ENCODE results near the gene GPRC5D. TPM values are rescaled to one million over a fixed set of nuclear protein-coding genes. Genes with fewer than 3 reads are reported as not detected.

GPRC5D gene
- total RNA-seq, 4 donors from 2014 or later, result 1.3 TPM; not detected in 3

- H3K4me3 ChIP-seq, result peak overlapping the region in 2 of 4 donors; percentile 55 to 60
- H3K36me3 ChIP-seq, result no peaks in the 10 kb centered on the region
- peak overlapping the region in 2 of 4 donors; percentile 86 to 96 for H3K27ac ChIP-seq
- no peak for DNase-seq
- H3K4me1 ChIP-seq, result no peaks in the 10 kb centered on the region
- no peaks in the 10 kb centered on the region for H3K27me3 ChIP-seq
- H3K9me3 ChIP-seq, result no peaks in the 10 kb centered on the region
- TF ChIP-seq POLR2A (IDR thresholded peaks at IDR 0.05), result no peak
- TF ChIP-seq, protein P1, sequence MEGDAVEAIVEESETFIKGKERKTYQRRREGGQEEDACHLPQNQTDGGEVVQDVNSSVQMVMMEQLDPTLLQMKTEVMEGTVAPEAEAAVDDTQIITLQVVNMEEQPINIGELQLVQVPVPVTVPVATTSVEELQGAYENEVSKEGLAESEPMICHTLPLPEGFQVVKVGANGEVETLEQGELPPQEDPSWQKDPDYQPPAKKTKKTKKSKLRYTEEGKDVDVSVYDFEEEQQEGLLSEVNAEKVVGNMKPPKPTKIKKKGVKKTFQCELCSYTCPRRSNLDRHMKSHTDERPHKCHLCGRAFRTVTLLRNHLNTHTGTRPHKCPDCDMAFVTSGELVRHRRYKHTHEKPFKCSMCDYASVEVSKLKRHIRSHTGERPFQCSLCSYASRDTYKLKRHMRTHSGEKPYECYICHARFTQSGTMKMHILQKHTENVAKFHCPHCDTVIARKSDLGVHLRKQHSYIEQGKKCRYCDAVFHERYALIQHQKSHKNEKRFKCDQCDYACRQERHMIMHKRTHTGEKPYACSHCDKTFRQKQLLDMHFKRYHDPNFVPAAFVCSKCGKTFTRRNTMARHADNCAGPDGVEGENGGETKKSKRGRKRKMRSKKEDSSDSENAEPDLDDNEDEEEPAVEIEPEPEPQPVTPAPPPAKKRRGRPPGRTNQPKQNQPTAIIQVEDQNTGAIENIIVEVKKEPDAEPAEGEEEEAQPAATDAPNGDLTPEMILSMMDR (IDR thresholded peaks at IDR 0.05), result no peak
Measured at GRCh38 chr12:12893438-12893837, 58.5 kb downstream of the GPRC5D start.

GRCh38 chr12:12892681-12893141 lies 59.3 kb downstream of the GPRC5D start:
- DNase-seq, result peak in 1 of 3 donors; percentile 63
- H3K27me3 ChIP-seq, result no peaks in the 10 kb centered on the region
- H3K36me3 ChIP-seq, result no peaks in the 10 kb centered on the region
- TF ChIP-seq POLR2A (IDR thresholded peaks at IDR 0.05), result no peak
- peak overlapping the region in 3 of 4 donors; percentile 32 to 60 (median 55) for H3K4me3 ChIP-seq
- no peaks in the 10 kb centered on the region for H3K4me1 ChIP-seq
- H3K27ac ChIP-seq, result peak overlapping the region in 3 of 4 donors; percentile 69 to 96 (median 86)
- no peaks in the 10 kb centered on the region for H3K9me3 ChIP-seq

DNA sequence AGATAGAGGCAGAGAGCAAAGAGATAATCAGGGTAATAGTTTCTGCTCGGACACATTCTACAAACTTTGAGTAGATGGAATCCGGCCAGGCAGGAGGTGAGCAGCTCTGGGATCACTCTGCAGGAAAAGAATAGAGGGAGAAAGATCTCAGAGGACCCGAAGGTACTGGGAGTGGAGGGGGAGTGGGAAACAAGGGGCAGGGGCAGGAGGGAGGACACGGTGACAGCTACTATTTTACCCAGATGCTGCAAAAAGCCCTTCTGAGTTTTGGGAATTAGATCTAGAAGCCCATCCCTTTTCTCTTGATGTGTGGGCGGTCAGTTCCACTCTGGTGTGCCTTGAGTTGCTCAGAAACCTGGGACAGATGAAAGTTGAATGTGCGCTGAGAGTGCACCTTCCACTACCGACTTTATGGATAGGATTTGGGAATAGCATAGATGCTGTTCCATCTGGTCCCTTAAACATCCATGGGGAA lies 60.1 kb downstream of the GPRC5D start:
- DNase-seq, result no peak
- no peaks in the 10 kb centered on the region for H3K4me1 ChIP-seq
- H3K4me3 ChIP-seq, result peak overlapping the region in 3 of 4 donors; percentile 32 to 60 (median 55)
- H3K36me3 ChIP-seq, result no peaks in the 10 kb centered on the region
- H3K9me3 ChIP-seq, result no peaks in the 10 kb centered on the region
- no peaks in the 10 kb centered on the region for H3K27me3 ChIP-seq
- H3K27ac ChIP-seq, result peak overlapping the region in 3 of 4 donors; percentile 69 to 96 (median 86)
- no peak for TF ChIP-seq POLR2A (IDR thresholded peaks at IDR 0.05)
- TF ChIP-seq, protein P1 (IDR thresholded peaks at IDR 0.05), result no peak

GRCh38 chr12:12891080-12891880 lies 60.7 kb downstream of the GPRC5D start, which contains the start of gene GPRC5A:
Gene GPRC5A (plus strand): TSS chr12:12891562. CDS start chr12:12908250, 16,688 bp downstream.
- H3K4me3 ChIP-seq, result peak within 1 kb of the TSS; percentile 32 to 60 (median 47)
- H3K4me1 ChIP-seq, result no peaks in the 10 kb centered on the region
- no peaks in the 10 kb centered on the region for H3K9me3 ChIP-seq
- H3K27me3 ChIP-seq, result no peaks in the 10 kb centered on the region
- H3K36me3 ChIP-seq, result no peaks in the 10 kb centered on the region
- TF ChIP-seq, protein P1 (IDR thresholded peaks at IDR 0.05), result peak in 2 of 6 experiments; percentile 35 to 37
- TF ChIP-seq POLR2A (IDR thresholded peaks at IDR 0.05), result peak; percentile 95 to 97
- peak within 1 kb of the TSS; percentile 44 to 96 (median 78) for H3K27ac ChIP-seq
- peak; percentile 25 to 93 (median 92) for DNase-seq

Small RNAs within 50 kb of the gene (small RNA-seq; reads per million reads assigned to genes)
- 0.06 to 0.38 reads per million in 2 donors for gene RF00604

Other genes starting within 250 kb of the GPRC5D start
- 10 to 100 TPM; 37.7 to 66.0 (median 48.1) TPM for gene CDKN1B, start 234.8 kb downstream of the GPRC5D start, total RNA-seq
- 10 to 100 TPM in 1 of 4 donors, 1 to 10 TPM in 3; 2.3 to 14.9 (median 5.6) TPM for gene APOLD1, start 166.5 kb downstream of the GPRC5D start, total RNA-seq
- gene DDX47, start 138.8 kb downstream of the GPRC5D start, total RNA-seq, result 10 to 100 TPM; 23.5 to 39.9 (median 33.1) TPM
- gene GPRC5A, start 60.6 kb downstream of the GPRC5D start, total RNA-seq, result 100 to 1,000 TPM in 1 of 4 donors, 10 to 100 TPM in 3; 16.5 to 106 (median 91.1) TPM
- gene HEBP1, start 48.1 kb upstream of the GPRC5D start, total RNA-seq, result 100 to 1,000 TPM in 3 of 4 donors, 10 to 100 TPM in 1; 68.5 to 196 (median 184) TPM
- 1 to 10 TPM; 6.5 to 9.1 (median 7.2) TPM for gene FAM234B, start 92.2 kb upstream of the GPRC5D start, total RNA-seq
- 1 to 10 TPM in 1 of 4 donors, not detected in 3; 1.1 TPM for gene GSG1, start 151.5 kb upstream of the GPRC5D start, total RNA-seq
- gene EMP1, start 244.6 kb upstream of the GPRC5D start, total RNA-seq, result 100 to 1,000 TPM in 1 of 4 donors, 10 to 100 TPM in 3; 37.1 to 110 (median 87.3) TPM

All from Peyer's patch (tissue), 4 donors.